Choroid plexus epithelial cell (primary cell): ENCODE data around the gene SH3TC2.
A peak's percentile ranks its signal among the peaks of the same experiment; 100 is the strongest.

Experiments used
- DNase-seq: peaks from one replicate; pipeline ENCODE4 v3.0.0-alpha.2; 2010; ENCODE audit warnings: low read depth
- H3K4me3 ChIP-seq: 2 replicates; pipeline ENCODE4 v1.5.1; 2011; ENCODE audit warnings: low read depth, mild to moderate bottlenecking, control low read depth, low read length, moderate library complexity
- TF ChIP-seq, protein P1 (sequence below): conservative IDR thresholded peaks from 2 replicates; pipeline ENCODE4 v1.5.1; 2011; ENCODE audit warnings: low read depth, mild to moderate bottlenecking, control low read depth, inconsistent platforms, low read length, moderate library complexity

The SH3TC2 gene

DNA sequence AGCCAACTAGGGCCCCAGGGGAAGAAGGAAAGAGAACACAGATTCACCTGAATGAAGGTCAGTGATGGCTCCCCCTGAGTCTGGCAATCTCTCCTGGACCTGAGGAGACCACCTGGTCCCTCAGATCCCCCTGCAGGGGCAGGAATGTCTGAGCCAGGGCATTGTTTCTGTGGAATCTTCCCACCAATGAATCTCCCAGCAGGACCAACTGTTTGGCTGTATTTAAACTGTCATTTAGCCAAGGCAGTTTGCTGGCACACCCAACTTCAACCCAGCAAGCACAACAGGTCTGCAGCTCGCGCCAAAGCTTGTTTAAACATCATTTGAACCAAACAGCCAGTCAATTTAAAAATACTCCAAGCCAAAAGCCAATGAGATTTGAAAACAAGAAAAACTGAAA lies 92.6 kb downstream of the SH3TC2 start:
- TF ChIP-seq, protein P1, sequence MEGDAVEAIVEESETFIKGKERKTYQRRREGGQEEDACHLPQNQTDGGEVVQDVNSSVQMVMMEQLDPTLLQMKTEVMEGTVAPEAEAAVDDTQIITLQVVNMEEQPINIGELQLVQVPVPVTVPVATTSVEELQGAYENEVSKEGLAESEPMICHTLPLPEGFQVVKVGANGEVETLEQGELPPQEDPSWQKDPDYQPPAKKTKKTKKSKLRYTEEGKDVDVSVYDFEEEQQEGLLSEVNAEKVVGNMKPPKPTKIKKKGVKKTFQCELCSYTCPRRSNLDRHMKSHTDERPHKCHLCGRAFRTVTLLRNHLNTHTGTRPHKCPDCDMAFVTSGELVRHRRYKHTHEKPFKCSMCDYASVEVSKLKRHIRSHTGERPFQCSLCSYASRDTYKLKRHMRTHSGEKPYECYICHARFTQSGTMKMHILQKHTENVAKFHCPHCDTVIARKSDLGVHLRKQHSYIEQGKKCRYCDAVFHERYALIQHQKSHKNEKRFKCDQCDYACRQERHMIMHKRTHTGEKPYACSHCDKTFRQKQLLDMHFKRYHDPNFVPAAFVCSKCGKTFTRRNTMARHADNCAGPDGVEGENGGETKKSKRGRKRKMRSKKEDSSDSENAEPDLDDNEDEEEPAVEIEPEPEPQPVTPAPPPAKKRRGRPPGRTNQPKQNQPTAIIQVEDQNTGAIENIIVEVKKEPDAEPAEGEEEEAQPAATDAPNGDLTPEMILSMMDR: no peak
- no peak for DNase-seq

DNA sequence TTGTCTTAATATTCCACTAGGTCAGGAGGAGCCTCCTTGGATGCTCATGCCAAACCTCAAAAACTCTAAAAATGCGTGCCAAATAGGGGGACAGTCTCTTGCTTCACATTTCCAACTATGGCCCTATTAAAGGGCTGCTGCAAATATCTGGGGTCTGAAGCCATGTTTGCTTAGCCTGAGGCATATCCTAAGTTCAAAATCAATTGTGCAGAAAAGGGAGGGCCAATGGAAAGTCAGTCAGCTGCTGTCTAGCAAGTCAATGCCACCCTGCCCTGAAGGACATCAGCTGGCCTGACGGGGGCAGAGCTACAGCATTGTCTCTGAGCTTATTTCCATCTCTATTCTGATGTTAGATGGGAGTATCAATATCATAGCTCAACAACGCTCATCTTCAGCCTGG lies 93.6 kb downstream of the SH3TC2 start:
- TF ChIP-seq, protein P1: peak; percentile 11
- H3K4me3 ChIP-seq: no peak overlapping the region
- no peak for DNase-seq

More for the DNA sequence above, 92.6 kb downstream of the SH3TC2 start:
- no peak overlapping the region for H3K4me3 ChIP-seq

DNA sequence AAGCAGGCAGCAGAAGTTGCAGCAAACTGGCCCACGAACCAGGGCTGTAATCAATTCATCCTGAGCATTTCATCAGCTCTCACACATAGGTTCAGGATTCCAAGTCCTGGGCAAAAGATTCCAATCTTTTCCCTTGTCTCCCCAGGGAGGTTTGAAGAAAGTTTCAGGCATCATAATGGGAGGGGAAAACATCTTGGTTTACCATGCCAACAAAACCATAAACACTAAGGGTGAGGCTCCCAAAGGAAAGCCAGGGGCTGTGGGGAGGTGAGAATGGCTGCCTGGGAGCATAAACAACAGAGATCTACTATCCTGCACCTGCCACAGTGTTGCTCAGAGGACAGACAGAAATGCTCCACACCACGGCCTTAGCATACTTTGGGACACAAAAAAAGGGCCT lies 94.6 kb downstream of the SH3TC2 start:
- no peak overlapping the region for H3K4me3 ChIP-seq
- TF ChIP-seq, protein P1: no peak
- no peak for DNase-seq

DNA sequence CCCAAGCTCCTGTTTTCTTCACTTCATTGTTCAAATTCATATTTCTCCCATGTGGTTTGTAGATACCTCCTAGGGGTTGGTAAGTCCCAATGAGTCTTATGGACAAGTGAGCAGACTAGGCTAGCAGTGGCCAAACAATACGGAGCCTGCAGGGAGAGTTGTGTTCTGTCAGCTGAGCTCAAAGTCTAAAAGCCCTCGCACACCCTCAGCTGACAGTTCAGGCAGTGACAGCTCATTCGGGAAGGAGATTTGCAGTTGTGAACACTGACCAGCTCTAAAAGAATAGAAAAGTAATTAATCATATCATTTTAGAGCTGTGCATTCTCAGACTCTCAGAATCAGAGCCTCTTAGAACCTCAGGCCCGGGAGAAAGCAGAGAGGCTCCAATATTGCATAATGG lies 95.1 kb downstream of the SH3TC2 start:
- no peak overlapping the region for H3K4me3 ChIP-seq
- no peak for DNase-seq
- TF ChIP-seq, protein P1: no peak

DNA sequence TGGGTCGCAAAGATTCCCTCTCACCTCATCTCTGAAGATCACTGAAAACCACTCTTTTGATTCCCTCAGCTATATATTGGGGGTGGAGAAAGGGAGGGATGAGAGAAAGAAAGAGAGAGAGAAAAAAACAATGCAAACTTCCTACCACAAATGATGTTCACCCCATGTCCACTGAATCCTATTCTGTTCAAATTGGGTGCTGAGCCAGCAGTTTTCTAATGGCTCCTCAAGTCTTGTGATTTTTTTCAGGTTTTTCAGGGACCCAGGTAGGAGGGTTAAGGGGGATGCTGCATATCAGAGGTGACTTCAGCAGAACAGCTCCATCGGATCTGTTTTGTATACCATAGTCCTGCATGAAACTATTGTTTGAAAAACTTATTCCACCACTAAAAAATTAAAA lies 95.9 kb downstream of the SH3TC2 start:
- no peak overlapping the region for H3K4me3 ChIP-seq
- TF ChIP-seq, protein P1: no peak
- DNase-seq: no peak

DNA sequence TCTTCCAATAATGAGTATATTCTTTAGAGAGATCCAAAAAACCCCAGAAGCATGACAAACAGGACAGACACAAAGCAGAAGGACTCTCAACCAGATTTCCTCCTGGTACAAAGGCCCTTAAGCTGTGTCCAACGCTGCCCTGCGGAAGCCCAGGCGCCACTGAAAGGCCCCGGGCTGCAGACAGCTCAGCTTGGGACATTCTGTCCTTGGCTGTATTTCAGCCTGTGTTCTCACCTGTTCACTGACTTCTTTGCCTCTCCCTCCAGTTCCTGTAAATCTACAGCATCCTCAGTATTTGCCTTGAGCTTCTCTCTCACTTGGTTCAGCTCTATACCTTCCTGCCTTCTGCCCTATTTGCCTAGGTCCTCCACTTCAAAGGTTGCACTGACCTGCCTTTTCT lies 96.5 kb downstream of the SH3TC2 start:
- TF ChIP-seq, protein P1: no peak

DNA sequence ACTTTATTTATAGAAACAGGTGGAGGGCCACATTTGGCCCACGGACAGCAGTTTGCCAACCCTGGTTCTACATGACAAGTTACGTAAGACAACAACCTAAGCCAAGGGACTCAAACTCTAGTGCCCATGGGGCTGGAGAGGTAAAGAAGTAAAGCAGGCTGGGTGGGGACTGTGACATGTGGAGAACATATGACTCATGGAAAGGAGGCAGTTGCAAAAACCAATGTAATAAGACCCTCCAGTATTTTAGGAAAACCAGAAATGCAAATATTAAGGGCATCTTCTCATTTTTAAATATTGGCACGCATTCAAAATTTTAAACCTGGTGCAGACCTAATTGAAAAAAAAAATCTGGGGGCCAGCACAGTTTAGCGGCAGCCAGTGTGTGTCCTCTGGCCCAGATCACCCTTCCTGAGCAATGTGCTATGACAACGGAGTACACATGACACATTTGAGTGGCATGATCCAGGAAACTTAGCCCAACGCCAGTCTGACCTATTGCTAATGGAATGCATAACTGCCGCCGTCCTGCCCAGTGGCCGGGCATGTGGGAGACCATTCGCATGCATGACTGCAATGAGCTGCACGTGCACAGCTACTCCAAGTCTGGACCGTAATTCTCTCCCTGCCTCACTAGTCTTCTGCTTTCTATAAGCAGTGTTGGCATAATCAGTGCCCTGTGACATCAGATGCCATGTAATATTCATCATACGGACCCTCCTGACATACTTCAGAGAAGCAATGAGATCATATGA lies 97.2 kb downstream of the SH3TC2 start:
- peak; percentile 68 for DNase-seq
- no peak overlapping the region for H3K4me3 ChIP-seq
- TF ChIP-seq, protein P1: no peak

More for the DNA sequence above, 96.5 kb downstream of the SH3TC2 start:
- H3K4me3 ChIP-seq: no peak overlapping the region
- no peak for DNase-seq
